Renal pelvis (tissue), 4 donors: ENCODE results near the gene INTS2. TPM values are rescaled to one million over a fixed set of nuclear protein-coding genes. Genes with fewer than 3 reads are reported as not detected.
"Not testable (repeated sequence)": the region's sequence is repeated elsewhere in the genome, so short reads cannot be mapped to it uniquely, and the experiment has no call there.

Experiments used
- DNase-seq: peaks from one replicate; pipeline ENCODE4 v3.0.0-alpha.2; 2013
- polyA plus RNA-seq, 3 donors: library from polyadenylated mRNA; unstranded; fragments of 120-200 nt; gene quantifications; one replicate each; pipeline ENCODE4 v1.2.1, GENCODE V29; 2013; ENCODE audit not compliant: insufficient read length in 3 of 3

INTS2 gene
- polyA plus RNA-seq, 3 donors: 10.4 to 14.7 (median 13.7) TPM

DNA sequence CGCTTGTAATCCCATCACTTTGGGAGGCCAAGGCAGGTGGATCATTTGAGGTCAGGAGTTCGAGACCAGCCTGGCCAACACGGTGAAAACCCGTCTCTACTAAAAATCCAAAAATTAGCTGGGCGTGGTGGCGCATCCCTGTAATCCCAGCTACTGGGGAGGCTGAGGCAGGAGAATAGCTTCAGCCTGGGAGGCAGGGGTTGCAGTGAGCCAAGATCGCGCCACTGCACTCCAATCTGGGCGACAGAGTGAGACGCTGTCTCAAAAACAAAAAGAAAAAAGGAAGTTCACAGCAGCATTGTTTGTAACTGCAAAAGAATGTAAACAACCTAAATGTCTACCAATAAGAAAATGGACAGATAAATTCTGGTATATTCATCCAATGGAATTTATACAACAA lies 67.4 kb downstream of the INTS2 start:
- DNase-seq: not testable (repeated sequence)

DNA sequence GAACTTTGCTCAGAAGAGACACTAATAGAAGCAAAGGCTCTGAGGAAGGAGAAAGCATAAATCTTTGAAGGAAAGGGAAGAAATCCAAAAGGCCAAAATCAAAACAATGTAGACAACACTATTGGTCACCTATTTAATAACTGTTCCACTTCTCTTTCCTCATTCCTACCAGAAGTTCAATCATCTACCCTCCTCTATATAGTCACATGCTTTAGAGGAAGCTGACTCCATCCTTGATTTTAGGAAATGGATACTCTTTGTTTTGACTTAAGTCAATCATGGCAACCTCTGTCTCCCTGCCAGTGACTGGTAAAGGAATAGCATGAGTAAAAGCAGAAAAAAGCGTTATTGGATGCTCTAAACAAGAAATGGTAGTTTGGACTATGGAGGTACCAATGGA lies 71.7 kb downstream of the INTS2 start:
- DNase-seq: no peak

DNA sequence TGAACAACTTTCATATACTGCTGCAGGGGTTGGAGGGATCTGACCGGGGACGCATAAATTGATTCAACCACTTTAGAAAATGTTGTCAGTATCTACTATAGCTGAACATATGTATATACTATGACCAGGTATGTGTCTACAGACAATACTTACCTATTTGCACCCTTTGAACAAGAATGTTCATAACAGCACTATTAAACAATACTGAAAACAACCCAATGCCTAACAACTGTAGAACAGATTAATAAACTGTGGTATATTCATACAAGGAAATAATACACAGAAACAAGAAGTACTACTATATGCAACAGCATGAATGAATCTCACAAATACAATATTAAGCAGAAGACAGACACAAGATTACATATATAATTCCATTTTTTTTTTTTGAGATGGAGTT lies 74.9 kb downstream of the INTS2 start:
- DNase-seq: no peak

DNA sequence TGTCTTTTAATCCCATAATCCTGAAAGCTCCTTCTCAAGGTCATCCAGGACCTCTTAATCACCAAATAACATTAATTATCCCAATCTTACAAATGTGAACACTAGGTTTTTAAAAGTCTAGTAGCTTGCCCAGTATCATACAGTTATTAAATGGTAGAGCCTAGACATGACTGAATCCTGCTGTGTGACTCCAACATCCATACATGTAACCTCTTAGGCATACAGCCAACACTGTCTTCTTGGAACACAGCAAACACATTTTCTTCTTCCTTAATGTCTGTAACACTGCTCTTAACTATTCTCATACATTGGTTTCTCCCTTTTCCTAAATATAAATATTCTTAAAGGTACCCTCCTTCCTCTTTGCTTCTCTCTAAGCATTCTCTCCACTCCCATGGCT lies 78.1 kb downstream of the INTS2 start:
- peak; percentile 42 for DNase-seq

DNA sequence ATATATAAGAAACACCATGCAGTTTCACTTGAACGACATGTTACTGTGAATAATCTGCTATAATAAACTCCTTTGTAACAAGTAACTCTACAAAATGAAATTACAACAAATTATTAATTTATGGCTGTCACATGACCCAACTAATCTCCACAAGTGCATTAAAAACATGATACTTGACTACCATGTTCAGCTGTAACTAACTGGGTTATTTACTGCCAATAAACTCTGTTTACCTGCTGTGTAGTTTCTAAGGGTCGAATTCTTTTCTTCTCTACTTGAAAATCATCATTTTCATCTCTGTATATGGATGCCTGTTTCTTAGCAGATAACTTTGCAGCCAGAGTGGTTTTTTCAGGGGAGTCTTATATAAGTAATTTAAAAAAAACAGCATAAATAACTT lies 78.9 kb downstream of the INTS2 start:
- no peak for DNase-seq

DNA sequence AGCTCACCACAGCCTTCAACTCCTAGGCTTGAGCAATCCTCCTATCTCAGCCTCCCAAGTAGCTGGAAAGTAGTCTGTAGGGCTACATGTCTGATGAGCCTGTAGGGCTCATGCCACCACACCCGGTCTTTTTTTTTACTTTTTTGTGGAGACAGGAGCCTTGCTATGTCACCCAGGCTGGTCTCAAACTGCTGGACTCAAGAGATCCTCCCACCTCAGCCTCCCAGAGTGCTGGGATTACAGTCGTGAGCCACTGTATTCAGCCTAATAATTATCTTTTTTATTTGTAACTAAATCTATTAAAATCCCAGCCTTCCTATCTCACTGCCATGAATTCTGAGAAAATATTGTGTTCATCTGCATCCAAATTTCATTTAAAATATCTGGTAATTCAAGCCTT lies 79.5 kb downstream of the INTS2 start:
- no peak for DNase-seq

DNA sequence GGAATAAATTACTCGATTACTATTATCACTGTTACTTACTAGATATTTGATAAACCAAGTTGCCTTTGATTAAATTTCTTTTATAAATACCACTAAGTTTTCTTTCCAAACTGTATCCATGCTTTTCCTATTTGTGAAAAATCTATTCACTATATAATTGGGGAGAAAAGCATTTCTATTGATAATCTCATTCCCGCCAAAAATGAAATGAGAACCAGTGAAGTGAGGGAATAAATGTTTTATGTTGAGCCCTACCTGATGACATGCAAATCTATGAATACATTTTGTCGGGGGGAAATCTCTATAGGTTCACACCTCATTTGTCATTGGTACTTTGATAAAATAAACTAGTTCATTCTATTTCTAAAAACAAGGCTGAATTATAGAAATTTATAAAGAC lies 80.1 kb downstream of the INTS2 start:
- no peak for DNase-seq

DNA sequence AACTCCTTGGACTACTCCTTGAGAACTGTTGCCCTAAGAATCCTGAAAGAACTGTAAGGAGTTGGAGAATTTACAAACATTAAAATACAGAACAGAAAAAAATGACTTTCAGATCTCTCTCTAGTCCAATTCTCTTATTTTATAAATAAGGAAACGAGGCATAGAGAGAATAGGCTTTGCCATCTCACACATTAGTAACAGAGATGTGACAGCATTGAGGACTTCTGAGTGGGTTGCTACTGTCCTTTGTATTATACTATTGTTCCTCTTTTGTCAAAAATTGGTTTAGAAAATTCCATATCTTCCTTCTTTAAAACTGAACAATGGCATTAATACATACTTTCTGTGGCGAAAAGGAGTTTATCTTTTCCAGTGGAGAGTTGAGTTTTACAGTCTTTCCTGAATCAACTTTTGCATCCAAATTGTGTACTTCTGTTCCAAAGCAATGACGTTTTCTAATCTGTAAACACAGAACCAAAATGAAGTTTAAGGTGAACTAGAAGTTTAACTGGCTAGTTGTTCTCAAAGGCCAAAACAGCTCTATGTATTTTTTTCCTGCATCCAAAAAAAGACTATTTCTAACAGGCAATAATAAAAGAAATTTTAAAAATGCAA lies 80.9 kb downstream of the INTS2 start:
- no peak for DNase-seq

DNA sequence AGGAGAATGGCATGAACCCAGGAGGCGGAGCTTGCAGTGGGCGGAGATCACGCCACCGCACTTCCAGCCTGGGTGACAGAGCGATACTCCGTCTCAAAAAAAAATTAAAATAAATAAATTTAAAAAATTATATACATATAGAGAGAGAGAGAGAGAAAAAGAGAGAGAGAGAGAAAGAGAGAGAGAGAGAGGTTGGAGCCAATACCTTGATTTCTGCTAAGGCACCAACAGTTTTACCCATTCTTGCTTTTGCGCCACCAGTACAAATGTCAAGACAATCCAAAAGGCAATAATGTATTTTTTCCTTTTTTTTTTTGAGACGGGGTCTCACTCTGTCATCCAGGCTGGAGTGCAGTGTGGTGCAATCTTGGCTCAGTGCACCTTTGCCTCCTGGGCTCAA lies 81.7 kb downstream of the INTS2 start:
- DNase-seq: no peak

DNA sequence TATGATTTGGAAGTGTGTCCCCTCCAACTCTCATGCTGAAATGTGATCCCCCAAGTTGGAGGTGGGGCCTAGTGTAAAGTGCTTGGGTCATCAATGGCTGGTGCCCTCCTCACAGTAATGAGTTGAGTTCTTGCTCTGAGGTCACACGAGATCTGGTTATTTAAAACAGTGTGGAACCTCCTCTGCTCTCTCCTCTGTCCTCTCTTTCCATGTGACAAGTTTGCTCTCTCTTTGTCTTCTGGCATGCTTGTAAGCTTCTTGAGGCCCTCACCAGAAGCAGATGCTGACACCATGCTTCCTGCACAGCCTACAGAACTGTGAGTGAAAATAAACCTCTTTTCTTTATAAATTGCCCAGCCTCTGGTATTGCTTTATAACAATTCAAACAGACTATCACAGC lies 84.3 kb downstream of the INTS2 start:
- no peak for DNase-seq

DNA sequence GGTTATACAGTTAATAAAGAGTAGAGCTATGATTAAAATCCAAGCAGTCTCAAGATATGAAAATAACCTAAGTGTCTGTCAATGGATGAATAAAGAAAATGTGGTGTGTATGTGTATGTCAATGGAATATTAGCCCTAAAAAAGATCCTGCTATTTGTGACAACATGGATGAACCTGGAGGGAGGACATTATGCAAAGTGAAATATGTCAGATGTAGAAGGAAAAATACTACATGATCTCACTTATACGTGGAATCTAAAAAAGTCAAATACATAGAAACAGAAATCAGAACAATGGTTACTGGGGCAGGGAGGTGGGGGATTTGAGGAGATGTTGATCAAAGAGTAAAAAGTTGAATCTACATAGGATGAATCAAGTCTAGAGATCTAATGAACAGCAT lies 84.9 kb downstream of the INTS2 start:
- no peak for DNase-seq

DNA sequence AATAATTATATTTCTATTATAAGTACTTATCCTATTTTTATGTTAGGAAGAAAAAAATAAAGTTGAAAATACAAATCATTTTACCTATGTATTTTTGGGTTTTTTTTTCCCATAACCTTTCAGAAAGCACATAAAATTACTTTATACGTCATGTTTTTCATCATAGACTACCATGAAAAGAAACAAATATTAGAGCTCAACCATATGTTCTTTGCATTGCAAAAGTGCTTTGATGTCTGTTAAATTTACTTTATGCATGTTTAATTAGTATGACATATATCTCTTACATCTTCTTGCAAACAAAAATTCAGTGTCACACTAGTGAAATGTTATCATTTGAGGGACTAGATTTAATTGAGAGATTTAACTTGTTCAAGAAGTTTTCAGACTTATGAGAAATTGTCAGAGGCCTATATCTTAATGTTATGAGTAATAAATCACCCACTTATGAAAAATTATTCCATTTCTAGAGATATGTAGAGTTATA lies 88.4 kb downstream of the INTS2 start:
- DNase-seq: no peak

DNA sequence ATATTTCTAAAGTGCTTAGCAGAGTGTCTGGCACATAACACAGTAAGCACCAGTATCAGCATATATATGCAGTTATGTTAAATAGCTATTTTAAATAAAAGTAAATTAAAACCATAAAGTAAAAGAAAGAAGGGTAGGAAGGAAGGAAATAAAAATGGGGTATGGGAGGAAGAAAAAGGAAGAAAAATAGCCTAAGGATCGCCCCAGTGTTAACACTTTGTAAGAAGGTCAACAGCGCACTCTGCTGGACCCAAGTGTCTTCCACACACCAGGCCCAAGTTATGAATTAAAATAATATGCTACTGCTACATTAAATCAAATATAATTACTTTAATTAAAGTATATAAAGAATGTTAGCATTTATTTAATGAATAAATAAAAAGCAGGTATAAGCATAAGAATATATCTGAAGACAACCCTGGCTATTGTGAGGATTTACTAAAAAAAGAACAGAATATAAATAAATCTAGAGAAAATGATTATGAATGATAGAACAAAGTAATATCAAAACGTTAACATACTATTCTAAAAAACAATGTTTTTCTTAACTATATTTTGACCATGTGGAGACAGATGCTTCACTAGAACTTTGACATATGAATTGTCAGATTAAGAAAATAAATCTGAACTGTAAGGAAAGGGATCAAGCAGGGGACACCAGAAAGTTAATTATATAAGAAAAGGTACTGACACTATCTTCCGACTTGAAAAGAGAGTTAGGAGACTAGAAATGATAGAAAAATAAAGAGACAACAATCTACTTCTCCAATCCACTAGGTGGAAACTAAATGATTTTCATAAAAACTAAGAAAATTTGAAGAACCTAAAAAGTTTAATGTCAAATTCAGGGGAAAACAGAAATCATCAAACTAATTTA lies 90.4 kb downstream of the INTS2 start:
- DNase-seq: peak; percentile 61

DNA sequence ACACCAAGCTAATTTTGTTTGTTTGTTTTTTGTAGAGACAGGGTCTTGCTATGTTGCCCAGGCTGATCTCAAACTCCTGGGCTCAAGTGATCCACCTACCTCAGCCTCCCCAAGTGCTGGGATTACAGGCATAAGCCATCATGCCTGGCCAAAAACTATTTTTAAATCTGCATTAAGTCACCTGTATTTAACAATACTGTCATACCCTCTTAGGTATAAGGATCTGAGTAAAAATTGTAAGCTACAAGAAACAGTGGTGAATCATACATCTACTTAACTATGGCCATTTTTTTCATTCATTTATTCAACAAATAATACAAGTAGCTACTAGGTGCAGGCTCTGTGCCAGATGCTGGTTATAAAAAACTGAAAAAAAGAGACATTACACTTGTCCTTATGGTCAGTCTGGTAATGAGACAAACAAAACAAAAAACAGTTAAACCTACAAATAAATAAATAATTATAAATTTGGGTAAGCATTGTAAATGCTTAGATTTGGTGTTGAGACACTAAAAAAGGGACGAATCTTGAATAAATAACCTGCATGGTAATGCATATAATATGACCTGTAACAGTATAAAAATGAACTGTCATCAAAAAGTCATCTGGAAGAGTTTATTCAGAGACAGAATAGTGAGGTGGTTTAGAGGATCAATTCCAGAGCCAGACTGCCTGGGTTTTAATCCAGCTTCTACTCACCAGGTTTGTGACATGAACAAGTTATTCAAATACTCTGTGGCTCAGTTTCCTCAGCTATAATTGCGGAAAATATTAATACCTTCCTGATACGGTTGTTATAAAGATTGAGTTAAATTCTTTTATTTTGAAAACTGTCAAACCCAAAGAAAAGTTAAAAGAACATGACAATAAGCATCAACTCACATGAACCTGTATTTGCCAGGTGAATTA lies 91.3 kb downstream of the INTS2 start:
- DNase-seq: no peak

DNA sequence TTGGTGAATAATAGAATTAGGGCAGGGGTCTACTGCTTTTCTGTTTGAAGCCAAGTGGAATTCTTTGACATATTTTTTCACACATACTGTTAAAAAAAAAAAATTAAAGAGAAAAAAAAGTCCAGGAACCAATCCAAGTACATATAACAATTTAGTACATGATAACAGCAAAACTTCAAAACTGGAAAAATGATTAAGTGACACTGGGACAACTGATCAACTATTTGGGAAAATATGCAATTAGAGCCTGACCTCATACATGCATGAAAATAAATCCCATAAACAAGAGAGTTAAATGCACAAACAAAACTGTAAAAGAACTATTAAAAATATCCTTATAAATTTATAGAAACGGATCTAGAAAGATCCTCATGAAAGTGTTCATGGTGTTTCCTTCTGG lies 92.2 kb downstream of the INTS2 start:
- DNase-seq: no peak

DNA sequence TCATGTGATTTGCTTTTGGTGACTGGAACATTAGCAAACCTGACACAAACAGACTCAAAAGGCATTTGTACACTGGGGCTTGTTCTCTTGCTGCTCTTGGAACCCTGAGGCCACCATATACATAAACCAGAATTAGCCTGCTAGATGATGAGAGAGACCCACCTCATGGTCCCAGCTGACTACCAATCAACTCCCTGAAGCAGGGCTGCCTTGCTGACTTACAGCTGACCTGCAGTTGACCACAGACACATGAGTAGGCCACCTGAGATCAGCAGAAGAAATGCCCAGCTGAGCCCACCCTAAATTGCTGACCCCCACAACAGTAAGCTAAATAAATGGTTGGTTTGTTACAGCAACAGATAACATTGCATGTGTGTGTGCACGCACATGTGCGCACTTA lies 93.2 kb downstream of the INTS2 start:
- no peak for DNase-seq

DNA sequence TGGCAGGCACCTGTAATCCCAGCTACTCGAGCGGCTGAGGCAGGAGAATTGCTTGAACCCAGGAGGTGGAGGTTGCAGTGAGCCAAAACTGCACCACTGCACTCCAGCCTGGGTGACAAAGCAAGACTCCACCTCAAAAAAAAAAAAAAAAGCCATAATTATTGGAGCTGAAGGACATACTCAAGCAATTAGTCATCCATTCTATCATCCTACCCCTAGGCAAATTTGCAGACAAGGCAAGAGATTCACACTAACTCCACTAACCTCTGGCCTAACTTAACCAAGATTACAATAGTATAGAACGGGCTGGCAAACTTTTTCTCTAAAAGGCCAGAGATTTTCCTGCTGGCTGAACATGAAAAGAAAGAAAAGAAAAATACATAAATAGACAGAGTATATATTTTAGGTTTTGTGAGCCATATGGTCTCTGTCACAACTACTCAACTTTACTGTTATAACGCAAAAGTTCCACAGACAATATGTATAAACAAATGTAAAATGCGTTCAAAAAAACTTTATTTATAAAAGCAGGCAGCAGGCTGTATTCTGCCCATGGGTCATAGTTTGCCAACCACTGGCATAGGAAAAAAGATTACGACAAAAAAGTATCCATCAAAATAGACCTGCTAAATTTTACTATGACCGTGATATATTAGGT lies 94.1 kb downstream of the INTS2 start:
- DNase-seq: no peak

DNA sequence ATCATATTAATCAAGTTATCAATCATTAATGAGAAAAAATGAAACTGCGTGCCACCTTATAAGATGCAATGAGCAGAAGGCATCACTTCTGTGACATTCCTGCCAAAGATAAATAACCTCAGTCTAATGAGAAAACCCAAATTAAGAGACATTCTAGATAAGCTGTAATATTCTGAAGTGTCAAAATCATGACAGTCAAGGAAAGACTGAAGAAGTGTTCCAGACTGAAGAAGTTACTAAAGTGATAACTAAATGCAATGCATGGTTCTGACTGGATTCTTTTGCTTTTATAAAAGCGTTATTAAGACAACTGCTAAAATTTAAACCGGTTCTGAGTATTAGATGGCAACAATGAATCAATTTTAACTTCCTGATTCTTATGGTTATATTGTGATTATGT lies 95.3 kb downstream of the INTS2 start:
- DNase-seq: no peak

DNA sequence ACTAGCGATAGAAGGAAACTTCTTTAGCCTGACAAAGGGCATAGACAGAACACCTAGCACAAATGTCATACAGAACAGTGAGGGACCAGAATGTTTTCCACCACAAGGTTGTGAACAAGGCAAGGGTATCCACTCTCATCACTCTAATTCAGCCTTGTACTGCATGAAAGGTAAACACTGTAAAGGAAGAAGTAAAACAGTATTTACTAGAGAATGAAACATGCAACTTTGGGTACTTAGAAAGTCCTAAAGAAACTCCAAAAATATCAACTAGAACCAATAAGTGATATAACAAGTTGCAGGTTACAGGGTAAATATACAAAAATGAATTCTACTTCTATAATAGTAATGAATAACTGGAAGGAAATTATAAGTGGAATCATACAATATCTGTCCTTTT lies 96.7 kb downstream of the INTS2 start:
- DNase-seq: no peak

DNA sequence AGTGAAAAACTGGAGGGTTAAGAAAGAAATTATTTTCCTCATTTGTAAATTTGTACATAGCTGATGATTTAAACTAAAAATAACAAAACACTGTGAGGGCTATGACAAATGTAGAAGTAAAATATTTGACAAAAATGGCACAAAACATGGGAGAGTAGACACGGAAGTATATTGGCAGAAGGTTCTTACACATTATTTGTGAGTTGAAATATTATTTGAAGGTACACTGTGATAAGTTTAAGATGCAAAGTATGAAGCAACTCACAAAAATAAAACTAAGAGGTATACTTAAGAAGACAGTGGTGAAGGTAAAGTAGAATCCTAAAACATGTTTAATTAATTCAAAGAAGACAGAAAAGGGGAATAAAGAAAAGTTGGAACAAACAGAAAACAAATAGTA lies 99.1 kb downstream of the INTS2 start:
- no peak for DNase-seq

DNA sequence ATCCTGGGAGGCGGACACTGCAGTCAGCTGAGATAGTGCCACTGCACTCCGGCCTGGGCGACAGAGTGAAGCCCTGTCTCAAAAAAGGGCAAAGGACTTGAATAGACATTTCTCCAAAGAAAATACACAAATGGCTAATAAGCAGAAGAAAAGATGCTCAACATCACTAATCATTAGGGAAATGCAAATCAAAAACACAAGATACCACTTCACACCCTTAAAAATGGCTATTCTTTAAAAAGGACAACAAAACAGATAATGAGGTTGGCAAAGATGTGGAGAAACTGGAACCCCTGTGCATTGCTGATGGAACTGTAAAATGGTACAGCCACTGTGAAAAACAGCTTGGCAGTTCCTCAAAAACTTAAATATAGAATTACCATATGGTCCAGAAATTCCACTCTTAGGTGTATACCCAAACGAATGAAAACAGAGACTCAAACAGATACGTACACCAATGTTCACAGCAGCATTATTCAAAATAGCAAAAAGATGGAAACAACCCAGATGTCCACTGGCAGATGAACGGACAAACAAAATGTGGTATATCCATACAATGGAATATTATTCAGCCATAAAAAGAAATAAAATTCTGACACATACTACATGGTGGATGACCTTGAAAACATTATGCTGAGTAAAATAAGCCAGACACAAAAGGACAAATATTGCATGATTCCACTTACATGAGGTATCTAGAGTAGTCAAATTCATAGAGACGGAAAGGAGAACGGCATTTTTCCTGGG lies 100.0 kb downstream of the INTS2 start:
- DNase-seq: no peak
